ENCODE results near the gene ZNF627.

Gene ZNF627

DNA sequence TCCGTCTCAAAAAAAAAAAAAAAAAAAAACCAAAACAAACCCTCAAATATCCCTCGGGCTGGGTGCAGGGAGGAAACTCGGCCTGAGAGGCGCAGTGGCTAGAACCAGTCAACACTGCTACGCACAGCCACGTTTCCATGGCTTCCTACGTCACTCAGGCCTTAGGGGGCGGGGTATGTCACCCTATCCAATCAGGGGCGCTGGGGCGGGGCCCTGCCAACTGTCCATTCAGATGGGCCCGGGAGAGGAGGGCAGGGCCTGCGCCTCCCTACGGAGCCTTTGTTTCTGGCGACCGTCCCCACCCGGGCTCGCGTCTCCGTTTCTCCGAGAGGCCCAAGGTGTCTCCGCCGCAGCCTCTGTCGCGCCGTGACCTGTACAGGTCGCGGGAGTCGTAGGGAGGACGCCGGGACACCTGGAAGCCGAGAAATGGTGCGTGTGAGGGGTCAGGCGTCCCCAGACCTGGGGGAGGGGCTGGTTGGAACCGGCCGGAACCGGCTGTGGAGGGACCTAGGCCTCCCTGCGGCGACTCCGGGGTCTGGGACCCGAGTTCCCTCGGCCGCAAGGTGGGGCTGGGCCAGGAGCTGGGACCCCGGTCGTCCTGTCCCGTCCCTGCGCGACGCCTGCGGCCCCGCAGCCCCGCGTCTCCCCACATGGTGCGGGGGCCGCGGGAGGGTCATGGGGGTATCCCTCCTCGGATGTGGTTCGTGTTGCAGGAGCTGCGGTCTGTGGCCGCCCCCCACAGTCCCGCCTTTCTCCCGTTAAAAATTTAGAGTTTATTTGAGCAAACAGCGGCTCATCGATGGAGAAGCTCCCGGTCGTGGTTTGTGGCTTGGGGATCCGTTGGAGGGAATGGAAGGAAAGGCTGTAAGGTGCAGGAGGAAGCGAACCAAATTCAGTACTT lies at the start of gene ZNF627:
TSS of gene ZNF627 (plus strand) at position 282 of the 901 bp plus-strand sequence. CDS start at position 427, 145 bp downstream.
- H3K4me1 Mint-ChIP-seq = peaks cover 12% of the 10 kb centered on the region

DNA sequence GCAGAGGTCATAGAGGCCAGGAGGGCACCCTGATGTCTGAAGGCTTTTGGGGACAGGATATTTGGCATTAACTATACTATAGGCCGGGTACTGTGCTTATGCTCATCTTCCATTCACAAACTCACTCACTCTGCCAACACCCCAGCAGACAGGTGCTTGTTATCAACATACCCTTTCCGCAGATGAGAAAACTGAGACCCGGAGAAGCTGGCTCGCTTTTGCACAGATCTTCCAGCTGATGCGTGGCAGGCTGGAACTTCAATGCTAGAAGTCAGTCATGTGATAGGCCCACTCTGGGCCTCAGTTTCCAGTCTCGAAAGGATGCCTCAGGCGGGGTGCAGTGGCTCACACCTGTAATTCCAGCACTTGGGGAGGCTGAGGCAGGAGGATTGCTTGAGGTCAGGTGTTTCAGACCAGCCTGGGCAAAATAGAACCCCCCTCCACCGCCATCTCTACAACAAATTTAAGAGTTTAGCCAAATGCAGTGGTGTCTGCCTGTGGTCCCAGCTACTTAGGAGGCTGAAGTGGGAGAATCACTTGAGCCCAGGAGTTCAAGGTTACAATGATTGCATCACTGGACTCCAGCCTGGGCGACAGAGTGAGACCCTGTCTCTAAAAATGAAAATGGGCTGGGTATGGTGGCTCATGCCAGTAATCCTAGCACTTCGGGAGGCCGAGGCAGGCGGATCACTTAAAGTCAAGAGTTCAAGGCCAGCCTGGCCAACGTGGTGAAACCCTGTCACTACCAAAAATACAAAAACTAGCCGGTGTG lies 49.2 kb upstream of the ZNF627 start:
- no peak for DNase-seq
- Mint-ChIP-seq H3K4me3 (no peak overlapping the region), H3K27me3 (ENCODE audit: low read depth, poor library complexity) (no peaks in the 10 kb centered on the region), H3K27ac (peak overlapping the region; percentile 94), H3K4me1 (peaks cover 17% of the 10 kb centered on the region), H3K36me3 (ENCODE audit: low read depth) (no peaks in the 10 kb centered on the region), H3K9me3 (no peaks in the 10 kb centered on the region)
- TF ChIP-seq, protein P1, sequence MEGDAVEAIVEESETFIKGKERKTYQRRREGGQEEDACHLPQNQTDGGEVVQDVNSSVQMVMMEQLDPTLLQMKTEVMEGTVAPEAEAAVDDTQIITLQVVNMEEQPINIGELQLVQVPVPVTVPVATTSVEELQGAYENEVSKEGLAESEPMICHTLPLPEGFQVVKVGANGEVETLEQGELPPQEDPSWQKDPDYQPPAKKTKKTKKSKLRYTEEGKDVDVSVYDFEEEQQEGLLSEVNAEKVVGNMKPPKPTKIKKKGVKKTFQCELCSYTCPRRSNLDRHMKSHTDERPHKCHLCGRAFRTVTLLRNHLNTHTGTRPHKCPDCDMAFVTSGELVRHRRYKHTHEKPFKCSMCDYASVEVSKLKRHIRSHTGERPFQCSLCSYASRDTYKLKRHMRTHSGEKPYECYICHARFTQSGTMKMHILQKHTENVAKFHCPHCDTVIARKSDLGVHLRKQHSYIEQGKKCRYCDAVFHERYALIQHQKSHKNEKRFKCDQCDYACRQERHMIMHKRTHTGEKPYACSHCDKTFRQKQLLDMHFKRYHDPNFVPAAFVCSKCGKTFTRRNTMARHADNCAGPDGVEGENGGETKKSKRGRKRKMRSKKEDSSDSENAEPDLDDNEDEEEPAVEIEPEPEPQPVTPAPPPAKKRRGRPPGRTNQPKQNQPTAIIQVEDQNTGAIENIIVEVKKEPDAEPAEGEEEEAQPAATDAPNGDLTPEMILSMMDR (IDR thresholded peaks at IDR 0.05) = no peak

More for the DNA sequence above, at the start of gene ZNF627:
- Mint-ChIP-seq H3K4me3 (peak within 1 kb of the TSS; percentile 95), H3K9me3 (peaks cover 52% of the 10 kb centered on the region), H3K36me3 (ENCODE audit: low read depth) (peaks cover 49% of the 10 kb centered on the region), H3K27me3 (ENCODE audit: low read depth, poor library complexity) (peaks cover 9% of the 10 kb centered on the region), H3K27ac (peak within 1 kb of the TSS; percentile 99)
- peak; percentile 96 for DNase-seq
- TF ChIP-seq, protein P1 (IDR thresholded peaks at IDR 0.05) = no peak

DNA sequence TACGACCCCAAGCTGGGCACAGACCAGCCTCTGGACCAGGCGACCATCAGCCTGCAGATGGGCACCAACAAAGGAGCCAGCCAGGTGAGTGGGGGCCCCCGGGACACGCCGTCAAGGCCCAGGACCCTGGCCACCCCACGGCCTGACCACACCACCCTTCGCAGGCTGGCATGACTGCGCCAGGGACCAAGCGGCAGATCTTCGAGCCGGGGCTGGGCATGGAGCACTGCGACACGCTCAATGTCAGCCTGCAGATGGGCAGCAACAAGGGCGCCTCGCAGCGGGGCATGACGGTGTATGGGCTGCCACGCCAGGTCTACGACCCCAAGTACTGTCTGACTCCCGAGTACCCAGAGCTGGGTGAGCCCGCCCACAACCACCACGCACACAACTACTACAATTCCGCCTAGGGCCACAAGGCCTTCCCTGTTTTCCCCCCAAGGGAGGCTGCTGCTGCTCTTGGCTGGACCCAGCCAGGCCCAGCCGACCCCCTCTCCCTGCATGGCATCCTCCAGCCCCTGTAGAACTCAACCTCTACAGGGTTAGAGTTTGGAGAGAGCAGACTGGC lies 47.8 kb upstream of the ZNF627 start:
- H3K27ac Mint-ChIP-seq = no peak overlapping the region
- H3K4me3 Mint-ChIP-seq = no peak overlapping the region
- peaks cover 17% of the 10 kb centered on the region for H3K4me1 Mint-ChIP-seq
- no peaks in the 10 kb centered on the region for H3K27me3 Mint-ChIP-seq (ENCODE audit: low read depth, poor library complexity)
- H3K9me3 Mint-ChIP-seq = no peaks in the 10 kb centered on the region
- DNase-seq = no peak
- peaks cover 6% of the 10 kb centered on the region for H3K36me3 Mint-ChIP-seq (ENCODE audit: low read depth)
- TF ChIP-seq, protein P1 (IDR thresholded peaks at IDR 0.05) = no peak

DNA sequence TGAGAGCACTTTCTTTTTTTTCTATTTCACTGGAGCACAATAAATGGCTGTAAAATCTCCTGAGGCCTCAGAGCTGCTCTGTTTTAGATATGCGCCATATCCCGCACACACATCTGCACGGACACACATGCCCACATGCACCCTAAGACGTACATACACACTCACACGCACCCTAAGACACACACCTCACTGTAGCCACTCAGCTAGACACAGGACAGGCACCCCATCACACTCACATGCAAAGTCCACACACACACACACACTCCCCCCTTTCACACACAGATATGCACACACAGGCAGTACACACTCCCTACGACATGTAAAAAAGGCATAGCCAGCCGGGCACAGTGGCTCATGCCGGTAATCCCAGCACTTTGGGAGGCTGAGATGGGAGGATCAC lies 47.0 kb upstream of the ZNF627 start:
- H3K9me3 Mint-ChIP-seq = no peaks in the 10 kb centered on the region
- H3K4me1 Mint-ChIP-seq = peaks cover 17% of the 10 kb centered on the region
- no peak overlapping the region for H3K27ac Mint-ChIP-seq
- TF ChIP-seq, protein P1 (IDR thresholded peaks at IDR 0.05) = no peak
- no peak overlapping the region for H3K4me3 Mint-ChIP-seq
- DNase-seq = no peak
- H3K36me3 Mint-ChIP-seq (ENCODE audit: low read depth) = peaks cover 6% of the 10 kb centered on the region
- no peaks in the 10 kb centered on the region for H3K27me3 Mint-ChIP-seq (ENCODE audit: low read depth, poor library complexity)

DNA sequence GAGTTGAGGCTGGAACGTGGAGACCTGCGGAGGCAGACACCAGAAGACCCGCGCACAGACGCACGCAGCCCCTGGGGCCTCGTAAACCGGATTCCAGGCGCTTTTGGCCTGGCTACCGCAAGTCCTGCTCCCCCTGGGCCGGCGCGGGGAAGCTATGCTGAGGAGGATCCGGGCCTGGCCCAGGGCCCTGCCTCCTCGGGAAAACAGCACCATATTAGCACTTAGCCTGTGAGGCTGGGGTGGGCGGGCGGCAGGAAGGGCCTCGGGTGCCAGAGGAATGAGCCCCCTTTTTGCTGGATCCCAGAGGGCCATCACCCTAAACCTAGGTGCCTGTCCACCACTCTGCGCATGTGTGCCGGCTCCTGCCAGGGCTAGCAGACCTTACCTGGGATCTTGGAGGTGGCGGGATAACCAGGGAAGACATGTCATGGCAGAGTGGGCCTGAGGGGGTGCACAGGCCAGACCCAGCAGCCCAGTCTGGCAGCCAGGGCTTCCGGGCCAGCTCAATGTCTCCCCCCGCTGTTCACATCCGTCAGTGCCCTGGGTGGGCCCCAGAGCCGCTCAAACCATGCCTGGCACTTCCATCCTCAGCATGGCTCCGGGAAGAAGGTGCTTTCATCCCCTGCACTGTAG lies 45.6 kb upstream of the ZNF627 start:
- DNase-seq = peak; percentile 52
- Mint-ChIP-seq H3K27ac (no peak overlapping the region), H3K4me1 (peaks cover 10% of the 10 kb centered on the region), H3K36me3 (ENCODE audit: low read depth) (peaks cover 7% of the 10 kb centered on the region), H3K9me3 (no peaks in the 10 kb centered on the region), H3K4me3 (no peak overlapping the region), H3K27me3 (ENCODE audit: low read depth, poor library complexity) (peaks cover 7% of the 10 kb centered on the region)
- TF ChIP-seq, protein P1 (IDR thresholded peaks at IDR 0.05) = peak; percentile 30
